ENCODE measurements around the gene RBPJL.

DNA sequence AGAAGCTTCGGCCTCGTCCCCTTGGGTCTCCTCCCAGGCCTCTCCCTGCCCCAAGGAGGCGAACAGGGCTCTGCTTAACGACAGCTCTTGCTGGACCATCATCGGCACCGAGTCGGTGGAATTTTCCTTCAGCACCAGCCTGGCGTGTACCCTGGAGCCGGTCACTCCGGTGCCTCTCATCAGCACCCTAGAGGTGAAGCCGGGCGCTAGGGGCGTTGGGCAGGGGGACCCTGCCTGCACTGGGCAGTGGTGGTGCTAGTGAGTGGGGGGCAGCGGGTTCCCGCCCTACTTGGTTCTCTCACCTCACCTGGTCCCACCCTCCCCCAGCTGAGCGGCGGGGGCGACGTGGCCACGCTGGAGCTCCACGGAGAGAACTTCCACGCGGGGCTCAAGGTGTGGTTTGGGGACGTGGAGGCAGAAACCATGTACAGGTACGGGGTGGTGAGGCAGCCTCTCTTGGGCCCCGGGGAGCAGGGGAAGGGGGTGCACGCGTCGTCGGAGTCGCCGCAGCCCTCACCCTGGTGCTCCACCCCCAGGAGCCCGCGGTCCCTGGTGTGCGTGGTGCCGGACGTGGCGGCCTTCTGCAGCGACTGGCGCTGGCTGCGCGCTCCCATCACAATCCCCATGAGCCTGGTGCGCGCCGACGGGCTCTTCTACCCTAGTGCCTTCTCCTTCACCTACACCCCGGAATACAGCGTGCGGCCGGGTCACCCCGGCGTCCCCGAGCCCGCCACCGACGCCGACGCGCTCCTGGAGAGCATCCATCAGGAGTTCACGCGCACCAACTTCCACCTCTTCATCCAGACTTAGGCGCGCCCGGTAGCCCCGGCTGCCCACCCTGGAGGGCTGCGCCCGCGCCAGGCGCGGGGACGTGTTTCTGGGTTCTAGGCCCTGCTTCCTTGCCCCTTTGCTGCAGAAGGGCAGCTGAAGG is 9.8 kb downstream of the RBPJL start:
- TF ChIP-seq, protein P1, sequence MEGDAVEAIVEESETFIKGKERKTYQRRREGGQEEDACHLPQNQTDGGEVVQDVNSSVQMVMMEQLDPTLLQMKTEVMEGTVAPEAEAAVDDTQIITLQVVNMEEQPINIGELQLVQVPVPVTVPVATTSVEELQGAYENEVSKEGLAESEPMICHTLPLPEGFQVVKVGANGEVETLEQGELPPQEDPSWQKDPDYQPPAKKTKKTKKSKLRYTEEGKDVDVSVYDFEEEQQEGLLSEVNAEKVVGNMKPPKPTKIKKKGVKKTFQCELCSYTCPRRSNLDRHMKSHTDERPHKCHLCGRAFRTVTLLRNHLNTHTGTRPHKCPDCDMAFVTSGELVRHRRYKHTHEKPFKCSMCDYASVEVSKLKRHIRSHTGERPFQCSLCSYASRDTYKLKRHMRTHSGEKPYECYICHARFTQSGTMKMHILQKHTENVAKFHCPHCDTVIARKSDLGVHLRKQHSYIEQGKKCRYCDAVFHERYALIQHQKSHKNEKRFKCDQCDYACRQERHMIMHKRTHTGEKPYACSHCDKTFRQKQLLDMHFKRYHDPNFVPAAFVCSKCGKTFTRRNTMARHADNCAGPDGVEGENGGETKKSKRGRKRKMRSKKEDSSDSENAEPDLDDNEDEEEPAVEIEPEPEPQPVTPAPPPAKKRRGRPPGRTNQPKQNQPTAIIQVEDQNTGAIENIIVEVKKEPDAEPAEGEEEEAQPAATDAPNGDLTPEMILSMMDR (IDR thresholded peaks at IDR 0.05; ENCODE audit: insufficient read depth, low read length, poor library complexity, severe bottlenecking): no peak
- TF ChIP-seq EZH2phosphoT487 (conservative IDR thresholded peaks at IDR 0.05; ENCODE audit: low read length): no peak
